GM20431 (cell line): ENCODE measurements around the gene SYNJ2.

Experiments
- in situ Hi-C: fragments of 300-500 bp; cut with MseI, MboI; formaldehyde crosslinking; loops from one replicate; pipeline ENCODE4 v1.15.0; 2020; ENCODE audit warnings: low sequenced_read_pairs; ENCODE audit not compliant: unreplicated experiment

The SYNJ2 gene

GRCh38 chr6:158050107-158050735 is 68.6 kb downstream of the SYNJ2 start:
- in situ Hi-C loops: no loop called here

- in situ Hi-C loops: no loop called here
Measured at GRCh38 chr6:158050955-158051354, 69.3 kb downstream of the SYNJ2 start.

- in situ Hi-C loops: no loop called here
Measured at GRCh38 chr6:158051968-158052367, 70.3 kb downstream of the SYNJ2 start.

GRCh38 chr6:158053377-158054313 is 72.0 kb downstream of the SYNJ2 start:
- in situ Hi-C loops: no loop called here

- in situ Hi-C loops: no loop called here
Measured at GRCh38 chr6:158056355-158056754, 74.7 kb downstream of the SYNJ2 start.

- in situ Hi-C loops: no loop called here
Measured at GRCh38 chr6:158056804-158057203, 75.1 kb downstream of the SYNJ2 start.

- in situ Hi-C loops: no loop called here
Measured at GRCh38 chr6:158057213-158057987, 75.7 kb downstream of the SYNJ2 start.

GRCh38 chr6:158058171-158058651 is 76.5 kb downstream of the SYNJ2 start:
- in situ Hi-C loops: no loop called here

GRCh38 chr6:158059108-158059507 is 77.4 kb downstream of the SYNJ2 start:
- in situ Hi-C loops: no loop called here

GRCh38 chr6:158060455-158061360 is 79.0 kb downstream of the SYNJ2 start:
- in situ Hi-C loops: no loop called here

GRCh38 chr6:158061361-158061708 is 79.7 kb downstream of the SYNJ2 start:
- in situ Hi-C loops: no loop called here

GRCh38 chr6:158061709-158062461 is 80.2 kb downstream of the SYNJ2 start:
- in situ Hi-C loops: no loop called here

- in situ Hi-C loops: no loop called here
Measured at GRCh38 chr6:158063736-158064135, 82.1 kb downstream of the SYNJ2 start.

- in situ Hi-C loops: no loop called here
Measured at GRCh38 chr6:158064725-158065251, 83.1 kb downstream of the SYNJ2 start.

- in situ Hi-C loops: no loop called here
Measured at GRCh38 chr6:158066136-158066781, 84.6 kb downstream of the SYNJ2 start.

- in situ Hi-C loops: no loop called here
Measured at GRCh38 chr6:158067436-158068015, 85.9 kb downstream of the SYNJ2 start.

GRCh38 chr6:158068156-158068892 is 86.7 kb downstream of the SYNJ2 start:
- in situ Hi-C loops: no loop called here
